K562 (cell line): ENCODE results near the gene ING5. TPM values are rescaled to one million over a fixed set of nuclear protein-coding genes. Genes with fewer than 3 reads are reported as not detected.

Experiments used
- ATAC-seq: fragments of 200-7000 bp; cut with Tn5 transposase; 3 replicates; pipeline ENCODE4 v1.9.1; 2020; ENCODE audit warnings: moderate library complexity
- BruUV-seq: library from RNA; stranded (reverse); fragments of 400-500 nt; replicated peaks from 2 replicates; lab custom pipeline; 2021; lab: Mats Ljungman, UMichigan
- CTCF ChIA-PET: fragments of 300-600 bp; formaldehyde crosslinking; extraction: SDS; loops from one replicate; lab custom pipeline; 2021; ENCODE audit warnings: low intra/inter-chr PET ratio; lab: Yijun Ruan, JAX
- POLR2A ChIA-PET: fragments of 300-600, 350-650 bp; sonication (Branson Sonifier 250); formaldehyde crosslinking; extraction: SDS; loops from one replicate; lab custom pipeline; 2021; ENCODE audit warnings: antibody characterized with exemption, inconsistent platforms; lab: Yijun Ruan, JAX
- DNase-seq, 4 experiments: peaks; one replicate each; pipeline versions ENCODE4 v3.0.0 to v3.0.0-alpha.2; 2011 to 2018; ENCODE audit warnings: low spot score in 3 of 4, mixed read lengths in 3 of 4; ENCODE audit errors: extremely low read depth in 1 of 4
- FAIRE-seq: peaks from 2 replicates; lab custom pipeline; 2011; peaks lifted over from hg19 to GRCh38; lab: Jason Lieb, UNC
- H2AFZ ChIP-seq: 2 replicates; pipeline ENCODE4 v1.6.0; 2011; ENCODE audit warnings: low read depth, low read length, control low read depth, inconsistent platforms
- H3K27ac ChIP-seq: fragments of 200-600 bp; 3 replicates; pipeline ENCODE4 v1.8.0; 2011; ENCODE audit warnings: low read depth, mild to moderate bottlenecking, control low read depth, inconsistent platforms, low read length, moderate library complexity, mixed read lengths; ENCODE audit errors: extremely low read depth
- H3K27me3 ChIP-seq, 2 experiments: fragments of 300-600 bp in 1 of 2; 2 replicates in 1 of 2; 3 replicates in 1 of 2; pipeline versions ENCODE4 v1.6.0 to v1.8.0; 2011; ENCODE audit warnings: inconsistent platforms in 2 of 2, low read length in 2 of 2, mild to moderate bottlenecking in 1 of 2, mixed read lengths in 1 of 2, moderate library complexity in 1 of 2; ENCODE audit not compliant: control insufficient read depth in 2 of 2, insufficient read depth in 2 of 2
- H3K36me3 ChIP-seq: fragments of 300-600 bp; 3 replicates; pipeline ENCODE4 v1.8.0; 2011; ENCODE audit warnings: mild to moderate bottlenecking, low read length, inconsistent platforms; ENCODE audit not compliant: control insufficient read depth, insufficient read depth
- H3K4me1 ChIP-seq, 2 experiments: fragments of 200-600 bp in 1 of 2; replicated peaks in 1 of 2; 2 replicates in 1 of 2; 3 replicates in 1 of 2; pipeline versions ENCODE4 v1.5.1 to v1.8.0; 2011; ENCODE audit warnings: inconsistent platforms in 2 of 2, low read length in 2 of 2, mild to moderate bottlenecking in 1 of 2, mixed read lengths in 1 of 2, moderate library complexity in 1 of 2; ENCODE audit not compliant: control insufficient read depth in 2 of 2, insufficient read depth in 2 of 2
- H3K4me2 ChIP-seq: 2 replicates; pipeline ENCODE4 v1.6.1; 2011; ENCODE audit warnings: low read length, control low read depth, inconsistent platforms, mixed read lengths; ENCODE audit not compliant: insufficient read depth
- H3K4me3 ChIP-seq: fragments of 200-600 bp; sonication (generic), shearing (Covaris generic); 2 replicates; pipeline ENCODE4 v1.5.1; 2016; ENCODE audit warnings: control low read depth, inconsistent platforms
- H3K79me2 ChIP-seq: fragments of 200-600 bp; 3 replicates; pipeline ENCODE4 v1.8.0; 2011; ENCODE audit warnings: low read length, inconsistent platforms; ENCODE audit not compliant: control insufficient read depth, insufficient read depth
- H3K9ac ChIP-seq, 2 experiments: 2 replicates each; pipeline versions ENCODE4 v1.6.0 to v1.6.1; 2011; ENCODE audit warnings: low read depth in 2 of 2, low read length in 2 of 2, control low read depth in 1 of 2, inconsistent platforms in 1 of 2, mild to moderate bottlenecking in 1 of 2, mixed read lengths in 1 of 2; ENCODE audit not compliant: insufficient read depth in 1 of 2
- H3K9me1 ChIP-seq: one replicate; pipeline ENCODE4 v1.6.0; 2011; ENCODE audit warnings: inconsistent platforms, mild to moderate bottlenecking, low read length, moderate library complexity; ENCODE audit not compliant: control insufficient read depth, insufficient read depth
- H3K9me3 ChIP-seq: replicated peaks from 2 replicates; pipeline ENCODE4 v1.5.1; 2011; ENCODE audit warnings: low read depth, low read length, inconsistent platforms; ENCODE audit not compliant: control insufficient read depth, insufficient read depth
- H4K20me1 ChIP-seq: replicated peaks from 2 replicates; pipeline ENCODE4 v1.6.1; 2011; ENCODE audit warnings: low read length, inconsistent platforms, mixed read lengths; ENCODE audit not compliant: control insufficient read depth, insufficient read depth
- CBX5 ChIP-seq: IDR thresholded peaks from 2 replicates; pipeline ENCODE4 v1.6.1; 2014; ENCODE audit warnings: low read depth, borderline replicate concordance
- ILK ChIP-seq: fragments of 450-650 bp; IDR thresholded peaks from 2 replicates; pipeline ENCODE4 v1.6.1; 2016; ENCODE audit warnings: missing genetic modification characterization, low read depth, mild to moderate bottlenecking, missing compliant biosample characterization, moderate library complexity, borderline replicate concordance
- POLR2G ChIP-seq: fragments of 200-400 bp; formaldehyde crosslinking; IDR thresholded peaks from 2 replicates; pipeline ENCODE4 v1.6.1; 2017; ENCODE audit warnings: low read depth, mild to moderate bottlenecking, antibody characterized with exemption, low read length, moderate library complexity
- ZNF143 ChIP-seq: sonication (generic); formaldehyde crosslinking; IDR thresholded peaks from 2 replicates; pipeline ENCODE4 v1.9.0; 2022; ENCODE audit warnings: mild to moderate bottlenecking, missing genetic modification reagents
- ZNF282 ChIP-seq: sonication (generic); formaldehyde crosslinking; IDR thresholded peaks from 2 replicates; pipeline ENCODE4 v1.8.1; 2023; ENCODE audit warnings: missing genetic modification reagents
- WGBS: fragments of 100-300 bp; shearing (Covaris generic); methylation state at CpG from one replicate; pipeline ENCODE4 v1.1.6; 2016; ENCODE audit warnings: low coverage, mixed read lengths; ENCODE audit not compliant: insufficient coverage; ENCODE audit errors: missing lambda C conversion rate; 5-methylcytosine and 5-hydroxymethylcytosine counted together
- in situ Hi-C: fragments of 300-500 bp; cut with MboI; formaldehyde crosslinking; loops from 4 replicates; pipeline ENCODE4 v1.15.0; 2018; ENCODE audit warnings: inconsistent platforms, mixed read lengths
- intact Hi-C: fragments of 100-400 bp; cut with micrococcal nuclease; formaldehyde crosslinking; loops from 2 replicates; pipeline ENCODE4 v1.14.2; 2022
- polyA plus RNA-seq, 8 experiments: library from polyadenylated mRNA; depleted of rRNA in 4 of 8; stranded (reverse) in 5 of 8; unstranded in 3 of 8; fragments of >200 nt; fragmentation: Nextera tagmentation in 2 of 8; fragmentation: Illumina TruSeq in 1 of 8; extraction: Ambion mirVana in 2 of 8; extraction: Trizol in 1 of 8; gene quantifications; 2 replicates each; pipeline versions ENCODE4 v1.2.1 to v1.2.3, GENCODE V29; 2011 to 2014; ENCODE audit warnings: inconsistent platforms in 1 of 8, missing spikeins in 1 of 8
- total RNA-seq, 7 experiments: library from RNA; depleted of rRNA in 6 of 7; stranded (reverse); fragments of >200 nt in 6 of 7; fragmentation: Illumina TruSeq in 2 of 7; extraction: Trizol in 2 of 7; gene quantifications; 2 replicates each; pipeline versions ENCODE4 v1.2.1 to v1.2.3, GENCODE V29; 2011 to 2021; ENCODE audit warnings: low replicate concordance in 1 of 7
- TF ChIP-seq, protein P1 (sequence below): sonication (generic); formaldehyde crosslinking; IDR thresholded peaks from 2 replicates; pipeline ENCODE4 v1.8.0; 2022; ENCODE audit warnings: mild to moderate bottlenecking, missing genetic modification reagents
- TF ChIP-seq, protein P2 (sequence below): sonication (generic); formaldehyde crosslinking; IDR thresholded peaks from 2 replicates; pipeline ENCODE4 v1.8.1; 2023; ENCODE audit warnings: mild to moderate bottlenecking, missing genetic modification reagents
- TF ChIP-seq, protein P3 (sequence below), 2 experiments: fragments of 450-650 bp in 1 of 2; sonication (generic) in 1 of 2; formaldehyde crosslinking in 1 of 2; IDR thresholded peaks in 1 of 2; conservative IDR thresholded peaks in 1 of 2; 2 replicates each; pipeline versions ENCODE4 v1.6.1 to v1.8.1; 2016 to 2023; ENCODE audit warnings: mild to moderate bottlenecking in 2 of 2, moderate library complexity in 2 of 2, inconsistent platforms in 1 of 2, missing genetic modification reagents in 1 of 2
- TF ChIP-seq, protein P4 (sequence below): fragments of 450-650 bp; IDR thresholded peaks from 2 replicates; pipeline ENCODE4 v1.7.1; 2018; ENCODE audit warnings: mild to moderate bottlenecking, low read depth; ENCODE audit not compliant: partially characterized antibody

Gene ING5
- total and polyA plus RNA-seq, 9 of the 15 experiments (the other 6 are each of a cell fraction or from before 2014, with no cell fraction given), result 10.4 to 53.3 (median 27.9) TPM

DNA sequence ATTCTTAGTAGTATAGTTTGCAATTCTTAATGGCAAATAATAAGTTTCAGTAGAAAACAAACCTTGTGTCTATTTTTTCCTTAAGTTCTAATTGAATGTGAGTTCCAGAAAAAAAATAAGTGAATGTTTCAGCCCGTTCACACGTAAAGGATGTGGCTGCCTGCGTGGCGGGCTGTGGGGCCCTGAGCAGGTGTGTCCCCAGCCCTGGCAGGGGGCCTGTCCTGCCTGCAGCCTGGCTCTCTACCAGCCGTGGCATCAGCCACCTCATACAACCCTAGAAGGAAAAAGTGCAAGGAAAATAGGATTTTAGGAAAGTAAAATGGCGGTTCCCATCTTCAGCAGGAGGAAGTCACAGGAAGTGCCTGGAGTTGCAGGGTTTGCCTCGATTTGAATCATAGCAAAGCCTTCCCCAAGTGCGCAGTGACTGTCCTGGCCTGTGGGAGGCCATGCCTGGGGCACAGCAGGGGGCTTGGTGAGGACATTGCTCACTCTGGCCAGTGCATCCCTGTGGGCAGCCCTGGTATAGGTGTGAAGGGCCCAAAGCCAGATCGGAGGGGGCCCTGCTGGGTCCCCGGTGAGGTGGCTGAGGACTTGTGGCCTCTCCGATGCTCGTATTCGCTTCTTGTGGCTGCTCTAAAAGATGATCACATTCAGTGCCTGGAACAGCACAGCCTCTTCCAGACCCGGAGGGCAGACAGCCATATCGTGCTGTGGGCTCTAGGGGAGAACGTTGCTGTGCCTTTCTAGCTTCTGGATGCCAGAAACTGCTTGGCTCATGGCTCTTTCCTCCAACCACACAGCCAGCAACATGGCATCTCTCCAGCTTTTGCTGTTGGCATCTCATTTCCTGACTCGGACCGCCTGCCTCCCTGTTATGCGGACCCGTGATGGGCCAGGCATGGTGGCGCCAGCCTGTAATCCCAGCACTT is 27.8 kb upstream of the ING5 start:
- POLR2A ChIA-PET, result interaction anchor here (1.6 kb wide), 1 partner anchor 14 kb away, joined by 5 read pairs; no protein-coding TSS in a partner anchor
- CTCF ChIA-PET, result no interaction called here
- H3K9ac ChIP-seq, result no peak overlapping the region
- H4K20me1 ChIP-seq, result no peaks in the 10 kb centered on the region; the same call in 1 of the 2 replicates
- WGBS, result 84% methylated on average over 11 of the region's 21 CpGs
- H3K4me2 ChIP-seq, result no peak overlapping the region
- no peaks in the 10 kb centered on the region for H3K9me3 ChIP-seq
- DNase-seq, result peak; percentile 15 to 44 (median 32)
- peak; percentile 55 for ATAC-seq
- in situ Hi-C loops, result no loop called here
- H3K4me3 ChIP-seq, result no peak overlapping the region
- intact Hi-C loops, result no loop called here
- BruUV-seq, result no TSS peak
- H3K27me3 ChIP-seq, result no peaks in the 10 kb centered on the region
- no peak overlapping the region for H2AFZ ChIP-seq
- H3K9me1 ChIP-seq, result no peaks in the 10 kb centered on the region
- no peak for FAIRE-seq
- H3K4me1 ChIP-seq, result peaks cover 0 to 5% of the 10 kb centered on the region in 2 experiments; a peak in 2 of 5 replicates
- no peak overlapping the region for H3K27ac ChIP-seq
- H3K36me3 ChIP-seq, result peaks cover 49% of the 10 kb centered on the region; the same call in 2 of the 3 replicates
- no peaks in the 10 kb centered on the region for H3K79me2 ChIP-seq
- TF ChIP-seq, protein P1, sequence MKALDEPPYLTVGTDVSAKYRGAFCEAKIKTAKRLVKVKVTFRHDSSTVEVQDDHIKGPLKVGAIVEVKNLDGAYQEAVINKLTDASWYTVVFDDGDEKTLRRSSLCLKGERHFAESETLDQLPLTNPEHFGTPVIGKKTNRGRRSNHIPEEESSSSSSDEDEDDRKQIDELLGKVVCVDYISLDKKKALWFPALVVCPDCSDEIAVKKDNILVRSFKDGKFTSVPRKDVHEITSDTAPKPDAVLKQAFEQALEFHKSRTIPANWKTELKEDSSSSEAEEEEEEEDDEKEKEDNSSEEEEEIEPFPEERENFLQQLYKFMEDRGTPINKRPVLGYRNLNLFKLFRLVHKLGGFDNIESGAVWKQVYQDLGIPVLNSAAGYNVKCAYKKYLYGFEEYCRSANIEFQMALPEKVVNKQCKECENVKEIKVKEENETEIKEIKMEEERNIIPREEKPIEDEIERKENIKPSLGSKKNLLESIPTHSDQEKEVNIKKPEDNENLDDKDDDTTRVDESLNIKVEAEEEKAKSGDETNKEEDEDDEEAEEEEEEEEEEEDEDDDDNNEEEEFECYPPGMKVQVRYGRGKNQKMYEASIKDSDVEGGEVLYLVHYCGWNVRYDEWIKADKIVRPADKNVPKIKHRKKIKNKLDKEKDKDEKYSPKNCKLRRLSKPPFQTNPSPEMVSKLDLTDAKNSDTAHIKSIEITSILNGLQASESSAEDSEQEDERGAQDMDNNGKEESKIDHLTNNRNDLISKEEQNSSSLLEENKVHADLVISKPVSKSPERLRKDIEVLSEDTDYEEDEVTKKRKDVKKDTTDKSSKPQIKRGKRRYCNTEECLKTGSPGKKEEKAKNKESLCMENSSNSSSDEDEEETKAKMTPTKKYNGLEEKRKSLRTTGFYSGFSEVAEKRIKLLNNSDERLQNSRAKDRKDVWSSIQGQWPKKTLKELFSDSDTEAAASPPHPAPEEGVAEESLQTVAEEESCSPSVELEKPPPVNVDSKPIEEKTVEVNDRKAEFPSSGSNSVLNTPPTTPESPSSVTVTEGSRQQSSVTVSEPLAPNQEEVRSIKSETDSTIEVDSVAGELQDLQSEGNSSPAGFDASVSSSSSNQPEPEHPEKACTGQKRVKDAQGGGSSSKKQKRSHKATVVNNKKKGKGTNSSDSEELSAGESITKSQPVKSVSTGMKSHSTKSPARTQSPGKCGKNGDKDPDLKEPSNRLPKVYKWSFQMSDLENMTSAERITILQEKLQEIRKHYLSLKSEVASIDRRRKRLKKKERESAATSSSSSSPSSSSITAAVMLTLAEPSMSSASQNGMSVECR (CRISPR knock-in tag), result no peak
- no peak for TF ChIP-seq ZNF143
- TF ChIP-seq, protein P2, sequence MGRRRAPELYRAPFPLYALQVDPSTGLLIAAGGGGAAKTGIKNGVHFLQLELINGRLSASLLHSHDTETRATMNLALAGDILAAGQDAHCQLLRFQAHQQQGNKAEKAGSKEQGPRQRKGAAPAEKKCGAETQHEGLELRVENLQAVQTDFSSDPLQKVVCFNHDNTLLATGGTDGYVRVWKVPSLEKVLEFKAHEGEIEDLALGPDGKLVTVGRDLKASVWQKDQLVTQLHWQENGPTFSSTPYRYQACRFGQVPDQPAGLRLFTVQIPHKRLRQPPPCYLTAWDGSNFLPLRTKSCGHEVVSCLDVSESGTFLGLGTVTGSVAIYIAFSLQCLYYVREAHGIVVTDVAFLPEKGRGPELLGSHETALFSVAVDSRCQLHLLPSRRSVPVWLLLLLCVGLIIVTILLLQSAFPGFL (CRISPR knock-in tag), result no peak
- TF ChIP-seq ILK (tag), result no peak
- TF ChIP-seq POLR2G, result peak; percentile 49; the same call in 1 of the 2 replicates
- TF ChIP-seq, protein P3, sequence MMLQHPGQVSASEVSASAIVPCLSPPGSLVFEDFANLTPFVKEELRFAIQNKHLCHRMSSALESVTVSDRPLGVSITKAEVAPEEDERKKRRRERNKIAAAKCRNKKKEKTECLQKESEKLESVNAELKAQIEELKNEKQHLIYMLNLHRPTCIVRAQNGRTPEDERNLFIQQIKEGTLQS (IDR thresholded peaks at IDR 0.05), result no peak
- TF ChIP-seq, protein P3 (CRISPR knock-in tag; conservative IDR thresholded peaks at IDR 0.05), result no peak
- TF ChIP-seq, protein P4, sequence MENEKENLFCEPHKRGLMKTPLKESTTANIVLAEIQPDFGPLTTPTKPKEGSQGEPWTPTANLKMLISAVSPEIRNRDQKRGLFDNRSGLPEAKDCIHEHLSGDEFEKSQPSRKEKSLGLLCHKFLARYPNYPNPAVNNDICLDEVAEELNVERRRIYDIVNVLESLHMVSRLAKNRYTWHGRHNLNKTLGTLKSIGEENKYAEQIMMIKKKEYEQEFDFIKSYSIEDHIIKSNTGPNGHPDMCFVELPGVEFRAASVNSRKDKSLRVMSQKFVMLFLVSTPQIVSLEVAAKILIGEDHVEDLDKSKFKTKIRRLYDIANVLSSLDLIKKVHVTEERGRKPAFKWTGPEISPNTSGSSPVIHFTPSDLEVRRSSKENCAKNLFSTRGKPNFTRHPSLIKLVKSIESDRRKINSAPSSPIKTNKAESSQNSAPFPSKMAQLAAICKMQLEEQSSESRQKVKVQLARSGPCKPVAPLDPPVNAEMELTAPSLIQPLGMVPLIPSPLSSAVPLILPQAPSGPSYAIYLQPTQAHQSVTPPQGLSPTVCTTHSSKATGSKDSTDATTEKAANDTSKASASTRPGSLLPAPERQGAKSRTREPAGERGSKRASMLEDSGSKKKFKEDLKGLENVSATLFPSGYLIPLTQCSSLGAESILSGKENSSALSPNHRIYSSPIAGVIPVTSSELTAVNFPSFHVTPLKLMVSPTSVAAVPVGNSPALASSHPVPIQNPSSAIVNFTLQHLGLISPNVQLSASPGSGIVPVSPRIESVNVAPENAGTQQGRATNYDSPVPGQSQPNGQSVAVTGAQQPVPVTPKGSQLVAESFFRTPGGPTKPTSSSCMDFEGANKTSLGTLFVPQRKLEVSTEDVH, result no peak
- no peak for TF ChIP-seq ZNF282 (CRISPR knock-in tag)
- TF ChIP-seq CBX5, result no peak
